ENCODE results near the gene MRPL18.

MRPL18 gene

GRCh38 chr6:159844737-159845645 lies 54.7 kb downstream of the MRPL18 start:
- DNase-seq: peak; percentile 13

Data from DMS79 (cell line).